Brain microvascular endothelial cell (primary cell): ENCODE measurements around the gene CELF1.

Source experiments
- DNase-seq: peaks from one replicate; pipeline ENCODE4 v3.0.0-alpha.2; 2020
- H3K27ac ChIP-seq: fragments of 250-450 bp; sonication (Bioruptor Pico); 2 replicates; pipeline ENCODE4 v1.5.1; 2020; ENCODE audit warnings: mild to moderate bottlenecking, moderate library complexity
- H3K27me3 ChIP-seq: fragments of 250-450 bp; sonication (Bioruptor Pico); replicated peaks from 2 replicates; pipeline ENCODE4 v1.5.1; 2020; ENCODE audit warnings: mild to moderate bottlenecking
- H3K36me3 ChIP-seq: fragments of 250-450 bp; sonication (Bioruptor Pico); replicated peaks from 2 replicates; pipeline ENCODE4 v1.5.1; 2020; ENCODE audit warnings: mild to moderate bottlenecking
- H3K4me3 ChIP-seq: 2 replicates; pipeline ENCODE4 v1.5.1; 2011; ENCODE audit warnings: low read depth, mild to moderate bottlenecking, control low read depth, low read length, moderate library complexity
- CTCF ChIP-seq: IDR thresholded peaks from 2 replicates; pipeline ENCODE4 v1.5.1; 2011; ENCODE audit warnings: low read depth, mild to moderate bottlenecking, moderate library complexity, low read length, control low read depth, inconsistent platforms; ENCODE audit errors: missing control alignments
- in situ Hi-C: cut with HindIII; loops from 2 replicates; pipeline ENCODE4 v1.10.0; 2017; ENCODE audit warnings: low sequenced_read_pairs, low pct_ligation_motif_present

Gene CELF1

GRCh38 chr11:47498149-47498548 lies 54.8 kb downstream of the CELF1 start:
- H3K36me3 ChIP-seq = peaks cover 8% of the 10 kb centered on the region
- no peak overlapping the region for H3K27ac ChIP-seq
- DNase-seq = no peak
- TF ChIP-seq CTCF = no peak
- no peaks in the 10 kb centered on the region for H3K27me3 ChIP-seq
- no peak overlapping the region for H3K4me3 ChIP-seq
- in situ Hi-C loops = no loop called here

- TF ChIP-seq CTCF = no peak
- no peaks in the 10 kb centered on the region for H3K27me3 ChIP-seq
- no peak overlapping the region for H3K27ac ChIP-seq
- H3K4me3 ChIP-seq = no peak overlapping the region
- in situ Hi-C loops = no loop called here
- no peak for DNase-seq
- H3K36me3 ChIP-seq = peaks cover 8% of the 10 kb centered on the region
Observed at GRCh38 chr11:47496808-47497207, 56.1 kb downstream of the CELF1 start.

GRCh38 chr11:47495856-47496217 lies 57.1 kb downstream of the CELF1 start:
- H3K27me3 ChIP-seq = no peaks in the 10 kb centered on the region
- H3K27ac ChIP-seq = no peak overlapping the region
- DNase-seq = no peak
- in situ Hi-C loops = no loop called here
- H3K36me3 ChIP-seq = peaks cover 8% of the 10 kb centered on the region
- H3K4me3 ChIP-seq = no peak overlapping the region
- no peak for TF ChIP-seq CTCF

GRCh38 chr11:47495011-47495855 lies 57.7 kb downstream of the CELF1 start:
- DNase-seq = no peak
- no peak overlapping the region for H3K4me3 ChIP-seq
- in situ Hi-C loops = no loop called here
- peaks cover 8% of the 10 kb centered on the region for H3K36me3 ChIP-seq
- no peaks in the 10 kb centered on the region for H3K27me3 ChIP-seq
- TF ChIP-seq CTCF = no peak
- no peak overlapping the region for H3K27ac ChIP-seq

GRCh38 chr11:47489395-47489755 lies 63.6 kb downstream of the CELF1 start:
- peaks cover 27% of the 10 kb centered on the region for H3K36me3 ChIP-seq
- H3K27ac ChIP-seq = peak overlapping the region; percentile 15
- in situ Hi-C loops = no loop called here
- H3K4me3 ChIP-seq = no peak overlapping the region
- no peaks in the 10 kb centered on the region for H3K27me3 ChIP-seq
- no peak for TF ChIP-seq CTCF
- DNase-seq = no peak
